HK-2 (cell line): Measurements from ENCODE around the gene SUSD2.
"Not testable (repeated sequence)": the region's sequence is repeated elsewhere in the genome, so short reads cannot be mapped to it uniquely, and the experiment has no call there.

ENCODE experiments used
- DNase-seq: peaks from one replicate; pipeline ENCODE4 v3.0.0-alpha.2; 2018; ENCODE audit not compliant: unreplicated experiment

The SUSD2 gene

GRCh38 chr22:24181088-24181995 lies at the start of gene SUSD2:
TSS of gene SUSD2 (plus strand) at chr22:24181487. CDS start at chr22:24181520, 33 bp downstream.
- no peak for DNase-seq

GRCh38 chr22:24133187-24133965 lies 47.9 kb upstream of the SUSD2 start:
- DNase-seq = no peak

- no peak for DNase-seq
Observed at GRCh38 chr22:24134090-24134846, 47.0 kb upstream of the SUSD2 start.

GRCh38 chr22:24136533-24136932 lies 44.8 kb upstream of the SUSD2 start:
- not testable (repeated sequence) for DNase-seq

GRCh38 chr22:24137595-24137994 lies 43.7 kb upstream of the SUSD2 start:
- no peak for DNase-seq

GRCh38 chr22:24138649-24139420 lies 42.5 kb upstream of the SUSD2 start:
- DNase-seq = no peak

- no peak for DNase-seq
Observed at GRCh38 chr22:24140357-24140756, 40.9 kb upstream of the SUSD2 start.

- no peak for DNase-seq
Observed at GRCh38 chr22:24141586-24141985, 39.7 kb upstream of the SUSD2 start.

GRCh38 chr22:24142241-24142640 lies 39.0 kb upstream of the SUSD2 start:
- DNase-seq = no peak

- DNase-seq = no peak
Observed at GRCh38 chr22:24142831-24143230, 38.5 kb upstream of the SUSD2 start.

- no peak for DNase-seq
Observed at GRCh38 chr22:24144056-24144777, 37.1 kb upstream of the SUSD2 start.

GRCh38 chr22:24144778-24145085 lies 36.6 kb upstream of the SUSD2 start:
- no peak for DNase-seq

- no peak for DNase-seq
Observed at GRCh38 chr22:24145446-24146193, 35.7 kb upstream of the SUSD2 start.

GRCh38 chr22:24146194-24146616 lies 35.1 kb upstream of the SUSD2 start:
- DNase-seq = peak; percentile 61

- DNase-seq = no peak
Observed at GRCh38 chr22:24146791-24147353, 34.4 kb upstream of the SUSD2 start.

- DNase-seq = no peak
Observed at GRCh38 chr22:24147666-24148065, 33.6 kb upstream of the SUSD2 start.

GRCh38 chr22:24148266-24149197 lies 32.8 kb upstream of the SUSD2 start:
- no peak for DNase-seq

GRCh38 chr22:24149198-24149590 lies 32.1 kb upstream of the SUSD2 start:
- no peak for DNase-seq

- DNase-seq = peak; percentile 52
Observed at GRCh38 chr22:24153353-24153752, 27.9 kb upstream of the SUSD2 start.
